Suprapubic skin (tissue), 4 donors: Measurements from ENCODE around the gene TEC.

Experiments
- EP300 ChIP-seq: sonication (generic); formaldehyde crosslinking; IDR thresholded peaks from one replicate; pipeline ENCODE4 v1.6.1; 2017; ENCODE audit warnings: antibody characterized with exemption
- POLR2A ChIP-seq, 2 donors: fragments of 450-650 bp; IDR thresholded peaks; one replicate each; pipeline ENCODE4 v1.6.1; 2017; ENCODE audit warnings: antibody characterized with exemption in 2 of 2, mild to moderate bottlenecking in 2 of 2, moderate library complexity in 2 of 2
- POLR2AphosphoS5 ChIP-seq, 3 donors: sonication (generic); formaldehyde crosslinking; IDR thresholded peaks; one replicate each; pipeline ENCODE4 v1.6.1; 2017; ENCODE audit warnings: antibody characterized with exemption in 3 of 3
- TF ChIP-seq, protein P1 (sequence below), 2 donors: fragments of 200-600 bp in 1 of 2; fragments of 450-650 bp in 1 of 2; sonication (generic) in 1 of 2; IDR thresholded peaks; one replicate each; pipeline ENCODE4 v1.5.1; 2016 to 2019; ENCODE audit warnings: antibody characterized with exemption in 2 of 2, mild to moderate bottlenecking in 1 of 2, moderate library complexity in 1 of 2

DNA sequence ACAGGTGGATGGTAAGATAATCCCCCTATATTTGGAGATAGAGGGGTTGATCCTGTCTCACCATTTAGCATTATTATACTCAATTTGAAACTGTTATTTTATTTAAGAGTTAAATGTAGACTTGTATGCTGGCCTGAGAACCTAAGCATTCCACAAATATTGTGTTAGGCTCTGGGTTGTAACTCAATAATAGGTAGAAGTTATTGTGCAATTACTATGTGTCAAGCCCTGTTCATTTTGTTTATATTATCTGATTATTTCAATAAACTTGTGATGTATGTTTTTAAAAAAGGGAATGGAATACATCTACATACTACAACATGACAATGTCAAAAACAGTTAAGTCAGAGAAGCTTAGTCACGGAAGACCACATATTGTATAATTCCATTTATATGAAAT lies 122.0 kb downstream of the TEC start:
- TF ChIP-seq, protein P1, sequence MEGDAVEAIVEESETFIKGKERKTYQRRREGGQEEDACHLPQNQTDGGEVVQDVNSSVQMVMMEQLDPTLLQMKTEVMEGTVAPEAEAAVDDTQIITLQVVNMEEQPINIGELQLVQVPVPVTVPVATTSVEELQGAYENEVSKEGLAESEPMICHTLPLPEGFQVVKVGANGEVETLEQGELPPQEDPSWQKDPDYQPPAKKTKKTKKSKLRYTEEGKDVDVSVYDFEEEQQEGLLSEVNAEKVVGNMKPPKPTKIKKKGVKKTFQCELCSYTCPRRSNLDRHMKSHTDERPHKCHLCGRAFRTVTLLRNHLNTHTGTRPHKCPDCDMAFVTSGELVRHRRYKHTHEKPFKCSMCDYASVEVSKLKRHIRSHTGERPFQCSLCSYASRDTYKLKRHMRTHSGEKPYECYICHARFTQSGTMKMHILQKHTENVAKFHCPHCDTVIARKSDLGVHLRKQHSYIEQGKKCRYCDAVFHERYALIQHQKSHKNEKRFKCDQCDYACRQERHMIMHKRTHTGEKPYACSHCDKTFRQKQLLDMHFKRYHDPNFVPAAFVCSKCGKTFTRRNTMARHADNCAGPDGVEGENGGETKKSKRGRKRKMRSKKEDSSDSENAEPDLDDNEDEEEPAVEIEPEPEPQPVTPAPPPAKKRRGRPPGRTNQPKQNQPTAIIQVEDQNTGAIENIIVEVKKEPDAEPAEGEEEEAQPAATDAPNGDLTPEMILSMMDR (IDR thresholded peaks at IDR 0.05), result no peak
- TF ChIP-seq POLR2A (IDR thresholded peaks at IDR 0.05) (no peak), POLR2AphosphoS5 (IDR thresholded peaks at IDR 0.05) (no peak), EP300 (no peak)
